ENCODE data around the gene MLKL. TPM values are rescaled to one million over a fixed set of nuclear protein-coding genes. Genes with fewer than 3 reads are reported as not detected.

The MLKL gene
- total and polyA plus RNA-seq, 2 of the 13 experiments (the other 11 are each of a cell fraction or from before 2014, with no cell fraction given) = 6.4 to 10.7 TPM

- TF ChIP-seq, protein P1, sequence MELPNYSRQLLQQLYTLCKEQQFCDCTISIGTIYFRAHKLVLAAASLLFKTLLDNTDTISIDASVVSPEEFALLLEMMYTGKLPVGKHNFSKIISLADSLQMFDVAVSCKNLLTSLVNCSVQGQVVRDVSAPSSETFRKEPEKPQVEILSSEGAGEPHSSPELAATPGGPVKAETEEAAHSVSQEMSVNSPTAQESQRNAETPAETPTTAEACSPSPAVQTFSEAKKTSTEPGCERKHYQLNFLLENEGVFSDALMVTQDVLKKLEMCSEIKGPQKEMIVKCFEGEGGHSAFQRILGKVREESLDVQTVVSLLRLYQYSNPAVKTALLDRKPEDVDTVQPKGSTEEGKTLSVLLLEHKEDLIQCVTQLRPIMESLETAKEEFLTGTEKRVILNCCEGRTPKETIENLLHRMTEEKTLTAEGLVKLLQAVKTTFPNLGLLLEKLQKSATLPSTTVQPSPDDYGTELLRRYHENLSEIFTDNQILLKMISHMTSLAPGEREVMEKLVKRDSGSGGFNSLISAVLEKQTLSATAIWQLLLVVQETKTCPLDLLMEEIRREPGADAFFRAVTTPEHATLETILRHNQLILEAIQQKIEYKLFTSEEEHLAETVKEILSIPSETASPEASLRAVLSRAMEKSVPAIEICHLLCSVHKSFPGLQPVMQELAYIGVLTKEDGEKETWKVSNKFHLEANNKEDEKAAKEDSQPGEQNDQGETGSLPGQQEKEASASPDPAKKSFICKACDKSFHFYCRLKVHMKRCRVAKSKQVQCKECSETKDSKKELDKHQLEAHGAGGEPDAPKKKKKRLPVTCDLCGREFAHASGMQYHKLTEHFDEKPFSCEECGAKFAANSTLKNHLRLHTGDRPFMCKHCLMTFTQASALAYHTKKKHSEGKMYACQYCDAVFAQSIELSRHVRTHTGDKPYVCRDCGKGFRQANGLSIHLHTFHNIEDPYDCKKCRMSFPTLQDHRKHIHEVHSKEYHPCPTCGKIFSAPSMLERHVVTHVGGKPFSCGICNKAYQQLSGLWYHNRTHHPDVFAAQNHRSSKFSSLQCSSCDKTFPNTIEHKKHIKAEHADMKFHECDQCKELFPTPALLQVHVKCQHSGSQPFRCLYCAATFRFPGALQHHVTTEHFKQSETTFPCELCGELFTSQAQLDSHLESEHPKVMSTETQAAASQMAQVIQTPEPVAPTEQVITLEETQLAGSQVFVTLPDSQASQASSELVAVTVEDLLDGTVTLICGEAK (IDR thresholded peaks at IDR 0.05) = no peak
- TF ChIP-seq, protein P1 (CRISPR knock-in tag; IDR thresholded peaks at IDR 0.05) = peak; percentile 62; the same call in 1 of the 2 replicates
- TF ChIP-seq NCOR1 (IDR thresholded peaks at IDR 0.05; ENCODE audit: borderline replicate concordance, low read length) (no peak), STAT5B (CRISPR knock-in tag; IDR thresholded peaks at IDR 0.05) (0 out of 2 replicates have a peak, but pooled peaks have one; percentile 45), ZNF256 (CRISPR knock-in tag; conservative IDR thresholded peaks at IDR 0.05) (no peak), GFI1 (CRISPR knock-in tag; IDR thresholded peaks at IDR 0.05; ENCODE audit: borderline replicate concordance) (no peak; the same call in 1 of the 2 replicates), ZFP91 (CRISPR knock-in tag; IDR thresholded peaks at IDR 0.05; ENCODE audit: borderline replicate concordance) (peak; percentile 90), CENPBD1 (CRISPR knock-in tag; IDR thresholded peaks at IDR 0.05; ENCODE audit: borderline replicate concordance, low read depth) (no peak), ZNF703 (CRISPR knock-in tag; IDR thresholded peaks at IDR 0.05; ENCODE audit: borderline replicate concordance) (no peak), CERS6 (CRISPR knock-in tag; IDR thresholded peaks at IDR 0.05) (no peak), ZNF780A (CRISPR knock-in tag; IDR thresholded peaks at IDR 0.05) (no peak; the same call in 1 of the 2 replicates), KDM2A (CRISPR knock-in tag; IDR thresholded peaks at IDR 0.05; ENCODE audit: borderline replicate concordance, low read depth) (peak; percentile 73; the same call in 1 of the 2 replicates)
- TF ChIP-seq, protein P2, sequence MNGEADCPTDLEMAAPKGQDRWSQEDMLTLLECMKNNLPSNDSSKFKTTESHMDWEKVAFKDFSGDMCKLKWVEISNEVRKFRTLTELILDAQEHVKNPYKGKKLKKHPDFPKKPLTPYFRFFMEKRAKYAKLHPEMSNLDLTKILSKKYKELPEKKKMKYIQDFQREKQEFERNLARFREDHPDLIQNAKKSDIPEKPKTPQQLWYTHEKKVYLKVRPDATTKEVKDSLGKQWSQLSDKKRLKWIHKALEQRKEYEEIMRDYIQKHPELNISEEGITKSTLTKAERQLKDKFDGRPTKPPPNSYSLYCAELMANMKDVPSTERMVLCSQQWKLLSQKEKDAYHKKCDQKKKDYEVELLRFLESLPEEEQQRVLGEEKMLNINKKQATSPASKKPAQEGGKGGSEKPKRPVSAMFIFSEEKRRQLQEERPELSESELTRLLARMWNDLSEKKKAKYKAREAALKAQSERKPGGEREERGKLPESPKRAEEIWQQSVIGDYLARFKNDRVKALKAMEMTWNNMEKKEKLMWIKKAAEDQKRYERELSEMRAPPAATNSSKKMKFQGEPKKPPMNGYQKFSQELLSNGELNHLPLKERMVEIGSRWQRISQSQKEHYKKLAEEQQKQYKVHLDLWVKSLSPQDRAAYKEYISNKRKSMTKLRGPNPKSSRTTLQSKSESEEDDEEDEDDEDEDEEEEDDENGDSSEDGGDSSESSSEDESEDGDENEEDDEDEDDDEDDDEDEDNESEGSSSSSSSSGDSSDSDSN (CRISPR knock-in tag; IDR thresholded peaks at IDR 0.05) = peak; percentile 97
These were observed at the start of gene MLKL (continued) for GRCh38 chr16:74700438-74701225.

All from HepG2 (cell line).